HEK293 (cell line): ENCODE results near the gene ICE1.

Experiments
- CTCF ChIA-PET: fragments of 350-600 bp; formaldehyde crosslinking; extraction: SDS; loops from one replicate; lab custom pipeline; 2021; ENCODE audit warnings: antibody characterized with exemption; lab: Yijun Ruan, JAX
- POLR2A ChIA-PET: fragments of 300-600 bp; formaldehyde crosslinking; extraction: SDS; loops from one replicate; lab custom pipeline; 2020; ENCODE audit warnings: antibody characterized with exemption, inconsistent platforms; lab: Yijun Ruan, JAX
- H3K27ac ChIP-seq: fragments of 200-500 bp; sonication (Bioruptor generic); 2 replicates; pipeline ENCODE4 v1.5.1; 2014; ENCODE audit warnings: low read depth, low read length, control low read depth, inconsistent platforms; ENCODE audit errors: extremely low read depth
- H3K36me3 ChIP-seq, 2 experiments: fragments of 200-500 bp in 1 of 2; sonication (Bioruptor generic) in 1 of 2; 1 replicate in 1 of 2; 2 replicates in 1 of 2; pipeline ENCODE4 v1.5.1; 2014 to 2017; ENCODE audit warnings: inconsistent platforms in 2 of 2, low read length in 2 of 2; ENCODE audit not compliant: control insufficient read depth in 2 of 2, insufficient read depth in 1 of 2
- H3K4me1 ChIP-seq: fragments of 200-500 bp; sonication (Bioruptor generic); 2 replicates; pipeline ENCODE4 v1.5.1; 2014; ENCODE audit warnings: mild to moderate bottlenecking, low read length, inconsistent platforms; ENCODE audit not compliant: control insufficient read depth, insufficient read depth
- H3K4me3 ChIP-seq: 2 replicates; pipeline ENCODE4 v1.5.1; 2011; ENCODE audit warnings: low read depth, mild to moderate bottlenecking, control low read depth, low read length, moderate library complexity
- H3K9me3 ChIP-seq: fragments of 200-500 bp; sonication (Bioruptor generic); 2 replicates; pipeline ENCODE4 v1.5.1; 2014; ENCODE audit warnings: low read depth, low read length, inconsistent platforms; ENCODE audit not compliant: control insufficient read depth, insufficient read depth
- GLI2 ChIP-seq: fragments of 450-650 bp; formaldehyde crosslinking; IDR thresholded peaks from 2 replicates; pipeline ENCODE4; 2017; ENCODE audit warnings: missing biosample characterization, missing genetic modification characterization, low read depth, borderline replicate concordance
- IKZF3 ChIP-seq: fragments of 450-650 bp; IDR thresholded peaks from 2 replicates; pipeline ENCODE4 v1.5.0; 2018; ENCODE audit warnings: missing biosample characterization, mild to moderate bottlenecking, missing genetic modification characterization, moderate library complexity
- KLF8 ChIP-seq: fragments of 450-650 bp; formaldehyde crosslinking; IDR thresholded peaks from 2 replicates; pipeline ENCODE4 v1.5.1; 2016; ENCODE audit warnings: missing biosample characterization, missing genetic modification characterization
- OSR2 ChIP-seq: fragments of 450-650 bp; formaldehyde crosslinking; IDR thresholded peaks from 2 replicates; pipeline ENCODE4 v1.5.1; 2016; ENCODE audit warnings: missing biosample characterization, missing genetic modification characterization
- RBAK ChIP-seq: fragments of 450-650 bp; formaldehyde crosslinking; IDR thresholded peaks from 2 replicates; pipeline ENCODE4 v1.5.1; 2016; ENCODE audit warnings: missing biosample characterization, missing genetic modification characterization
- SP3 ChIP-seq: fragments of 450-650 bp; formaldehyde crosslinking; IDR thresholded peaks from 2 replicates; pipeline ENCODE4 v1.5.1; 2016; ENCODE audit warnings: missing biosample characterization, missing genetic modification characterization
- ZNF112 ChIP-seq: fragments of 450-650 bp; formaldehyde crosslinking; IDR thresholded peaks from 2 replicates; pipeline ENCODE4 v1.5.0; 2017; ENCODE audit warnings: missing biosample characterization, missing genetic modification characterization
- ZNF146 ChIP-seq: fragments of 450-650 bp; formaldehyde crosslinking; IDR thresholded peaks from 2 replicates; pipeline ENCODE4 v1.5.1; 2016; ENCODE audit warnings: missing biosample characterization, missing genetic modification characterization
- ZNF2 ChIP-seq: fragments of 450-650 bp; formaldehyde crosslinking; IDR thresholded peaks from 2 replicates; pipeline ENCODE4 v1.5.1; 2016; ENCODE audit warnings: missing biosample characterization, missing genetic modification characterization
- ZNF274 ChIP-seq, 2 experiments: fragments of 200-500 bp in 1 of 2; fragments of 450-650 bp in 1 of 2; sonication (Bioruptor generic) in 1 of 2; formaldehyde crosslinking in 1 of 2; IDR thresholded peaks; 2 replicates each; pipeline versions ENCODE4 v1.5.1 to v1.6.1; 2014 to 2016; ENCODE audit warnings: borderline replicate concordance in 1 of 2, inconsistent platforms in 1 of 2, low read length in 1 of 2, missing biosample characterization in 1 of 2, missing genetic modification characterization in 1 of 2
- ZNF391 ChIP-seq: fragments of 450-650 bp; formaldehyde crosslinking; IDR thresholded peaks from 2 replicates; pipeline ENCODE4 v1.5.1; 2016; ENCODE audit warnings: low read depth, missing biosample characterization, missing genetic modification characterization, borderline replicate concordance
- ZNF544 ChIP-seq: fragments of 450-650 bp; formaldehyde crosslinking; IDR thresholded peaks from 2 replicates; pipeline ENCODE4 v1.5.0; 2017; ENCODE audit warnings: missing biosample characterization, missing genetic modification characterization
- ZNF670 ChIP-seq: fragments of 450-650 bp; formaldehyde crosslinking; IDR thresholded peaks from 2 replicates; pipeline ENCODE4 v1.5.1; 2016; ENCODE audit warnings: missing biosample characterization, missing genetic modification characterization, low read depth
- ZNF792 ChIP-seq: fragments of 450-650 bp; formaldehyde crosslinking; IDR thresholded peaks from 2 replicates; pipeline ENCODE4 v1.5.1; 2016; ENCODE audit warnings: missing biosample characterization, missing genetic modification characterization
- ZNF843 ChIP-seq: fragments of 450-650 bp; formaldehyde crosslinking; IDR thresholded peaks from 2 replicates; pipeline ENCODE4 v1.5.1; 2016; ENCODE audit warnings: missing biosample characterization, missing genetic modification characterization
- TF ChIP-seq, protein P1 (sequence below): fragments of 450-650 bp; formaldehyde crosslinking; IDR thresholded peaks from 2 replicates; pipeline ENCODE4 v1.5.1; 2016; ENCODE audit warnings: missing biosample characterization, missing genetic modification characterization, borderline replicate concordance
- TF ChIP-seq, protein P2 (sequence below): sonication (generic); formaldehyde crosslinking; IDR thresholded peaks from 2 replicates; pipeline ENCODE4 v1.8.1; 2022; ENCODE audit warnings: mild to moderate bottlenecking, moderate library complexity, missing genetic modification reagents
- TF ChIP-seq, protein P3 (sequence below): fragments of 450-650 bp; formaldehyde crosslinking; IDR thresholded peaks from 2 replicates; pipeline ENCODE4 v1.5.1; 2017; ENCODE audit warnings: missing biosample characterization, missing genetic modification characterization
- TF ChIP-seq, protein P4 (sequence below): fragments of 450-650 bp; formaldehyde crosslinking; optimal IDR thresholded peaks from 2 replicates; pipeline ENCODE3; 2016; ENCODE audit warnings: missing biosample characterization, mild to moderate bottlenecking, missing genetic modification characterization

The ICE1 gene

DNA sequence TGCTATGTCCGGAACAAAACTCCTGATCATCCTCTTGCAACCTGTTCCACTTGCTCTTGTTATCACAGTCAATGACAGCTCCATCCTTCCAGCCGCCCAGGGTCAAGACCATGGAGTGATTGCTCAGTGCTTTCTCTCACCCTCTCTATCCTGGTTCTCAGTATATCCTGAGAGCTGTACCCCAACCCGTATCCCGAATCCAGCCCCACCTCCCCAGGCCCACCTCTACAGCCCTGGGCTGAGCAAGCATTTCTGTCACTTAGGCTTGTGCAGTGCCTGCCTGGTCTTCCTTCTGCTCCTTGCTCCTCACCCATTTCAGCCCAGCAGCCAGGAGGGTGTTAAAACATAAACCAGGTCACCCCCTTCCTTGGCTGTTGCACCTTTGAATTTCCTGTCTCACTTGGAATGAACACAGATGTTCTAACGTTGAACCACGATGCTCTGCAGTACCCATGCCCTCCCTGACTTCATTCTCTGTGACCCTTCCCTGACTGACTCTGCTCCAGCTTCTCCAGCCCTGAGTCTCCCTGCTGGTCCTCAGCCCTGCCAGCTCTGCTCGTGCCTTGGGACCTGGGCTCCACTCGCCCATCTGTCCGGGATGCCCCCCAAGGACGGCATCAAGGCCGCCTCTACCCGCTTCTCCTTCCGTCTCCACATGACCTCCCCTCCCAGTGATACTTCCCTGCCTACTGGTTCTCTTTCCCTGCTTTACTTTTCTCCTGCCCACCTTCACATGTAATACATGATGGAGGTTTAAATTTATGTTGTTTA is 110.0 kb downstream of the ICE1 start:
- no peaks in the 10 kb centered on the region for H3K9me3 ChIP-seq
- H3K36me3 ChIP-seq = no peaks in the 10 kb centered on the region
- ChIA-PET POLR2A (no interaction called here), CTCF (no interaction called here)
- H3K4me3 ChIP-seq = no peak overlapping the region
- H3K4me1 ChIP-seq = no peaks in the 10 kb centered on the region
- no peak overlapping the region for H3K27ac ChIP-seq
- TF ChIP-seq ZNF274 (IDR thresholded peaks at IDR 0.05; ENCODE audit: low read length) (no peak), ZNF274 (tag by site-specific recombination; IDR thresholded peaks at IDR 0.05; ENCODE audit: borderline replicate concordance) (no peak), OSR2 (tag by site-specific recombination) (no peak), ZNF391 (tag by site-specific recombination) (no peak), ZNF670 (tag by site-specific recombination) (no peak), ZNF544 (tag by site-specific recombination) (no peak), IKZF3 (no peak), KLF8 (no peak), SP3 (tag by site-specific recombination) (no peak)
- TF ChIP-seq, protein P1, sequence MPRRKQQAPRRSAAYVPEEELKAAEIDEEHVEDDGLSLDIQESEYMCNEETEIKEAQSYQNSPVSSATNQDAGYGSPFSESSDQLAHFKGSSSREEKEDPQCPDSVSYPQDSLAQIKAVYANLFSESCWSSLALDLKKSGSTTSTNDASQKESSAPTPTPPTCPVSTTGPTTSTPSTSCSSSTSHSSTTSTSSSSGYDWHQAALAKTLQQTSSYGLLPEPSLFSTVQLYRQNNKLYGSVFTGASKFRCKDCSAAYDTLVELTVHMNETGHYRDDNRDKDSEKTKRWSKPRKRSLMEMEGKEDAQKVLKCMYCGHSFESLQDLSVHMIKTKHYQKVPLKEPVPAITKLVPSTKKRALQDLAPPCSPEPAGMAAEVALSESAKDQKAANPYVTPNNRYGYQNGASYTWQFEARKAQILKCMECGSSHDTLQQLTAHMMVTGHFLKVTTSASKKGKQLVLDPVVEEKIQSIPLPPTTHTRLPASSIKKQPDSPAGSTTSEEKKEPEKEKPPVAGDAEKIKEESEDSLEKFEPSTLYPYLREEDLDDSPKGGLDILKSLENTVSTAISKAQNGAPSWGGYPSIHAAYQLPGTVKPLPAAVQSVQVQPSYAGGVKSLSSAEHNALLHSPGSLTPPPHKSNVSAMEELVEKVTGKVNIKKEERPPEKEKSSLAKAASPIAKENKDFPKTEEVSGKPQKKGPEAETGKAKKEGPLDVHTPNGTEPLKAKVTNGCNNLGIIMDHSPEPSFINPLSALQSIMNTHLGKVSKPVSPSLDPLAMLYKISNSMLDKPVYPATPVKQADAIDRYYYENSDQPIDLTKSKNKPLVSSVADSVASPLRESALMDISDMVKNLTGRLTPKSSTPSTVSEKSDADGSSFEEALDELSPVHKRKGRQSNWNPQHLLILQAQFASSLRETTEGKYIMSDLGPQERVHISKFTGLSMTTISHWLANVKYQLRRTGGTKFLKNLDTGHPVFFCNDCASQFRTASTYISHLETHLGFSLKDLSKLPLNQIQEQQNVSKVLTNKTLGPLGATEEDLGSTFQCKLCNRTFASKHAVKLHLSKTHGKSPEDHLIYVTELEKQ (tag by site-specific recombination) = no peak

DNA sequence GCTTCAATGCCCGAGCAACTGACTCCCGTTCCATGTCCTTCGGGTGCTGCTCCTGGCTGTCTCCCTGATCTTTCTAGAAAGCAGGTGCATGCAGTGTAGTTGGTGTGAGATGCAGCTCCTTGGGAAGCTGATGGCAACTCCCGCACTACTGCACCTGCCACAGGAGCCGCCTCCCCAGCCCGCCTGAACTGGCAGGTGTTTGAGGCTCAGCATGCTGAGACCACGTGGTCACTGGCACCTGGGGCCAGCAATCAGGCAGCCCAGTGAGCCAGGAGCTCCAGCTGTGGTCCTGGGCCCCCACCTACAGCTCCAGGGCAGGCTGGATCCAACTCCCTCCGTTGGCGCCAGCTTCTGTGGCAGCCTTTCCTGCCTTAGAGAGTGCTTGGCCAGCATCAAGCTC is 111.5 kb downstream of the ICE1 start:
- POLR2A ChIA-PET = no interaction called here
- no peak for TF ChIP-seq ZNF843
- TF ChIP-seq, protein P2, sequence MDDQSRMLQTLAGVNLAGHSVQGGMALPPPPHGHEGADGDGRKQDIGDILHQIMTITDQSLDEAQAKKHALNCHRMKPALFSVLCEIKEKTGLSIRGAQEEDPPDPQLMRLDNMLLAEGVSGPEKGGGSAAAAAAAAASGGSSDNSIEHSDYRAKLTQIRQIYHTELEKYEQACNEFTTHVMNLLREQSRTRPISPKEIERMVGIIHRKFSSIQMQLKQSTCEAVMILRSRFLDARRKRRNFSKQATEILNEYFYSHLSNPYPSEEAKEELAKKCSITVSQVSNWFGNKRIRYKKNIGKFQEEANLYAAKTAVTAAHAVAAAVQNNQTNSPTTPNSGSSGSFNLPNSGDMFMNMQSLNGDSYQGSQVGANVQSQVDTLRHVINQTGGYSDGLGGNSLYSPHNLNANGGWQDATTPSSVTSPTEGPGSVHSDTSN (CRISPR knock-in tag) = no peak
- no peak for TF ChIP-seq ZNF792 (tag by site-specific recombination)
- no peak for TF ChIP-seq ZNF146
- TF ChIP-seq, protein P1 (tag by site-specific recombination) = no peak
- TF ChIP-seq ZNF2 = no peak
- TF ChIP-seq KLF8 = no peak
- TF ChIP-seq, protein P3, sequence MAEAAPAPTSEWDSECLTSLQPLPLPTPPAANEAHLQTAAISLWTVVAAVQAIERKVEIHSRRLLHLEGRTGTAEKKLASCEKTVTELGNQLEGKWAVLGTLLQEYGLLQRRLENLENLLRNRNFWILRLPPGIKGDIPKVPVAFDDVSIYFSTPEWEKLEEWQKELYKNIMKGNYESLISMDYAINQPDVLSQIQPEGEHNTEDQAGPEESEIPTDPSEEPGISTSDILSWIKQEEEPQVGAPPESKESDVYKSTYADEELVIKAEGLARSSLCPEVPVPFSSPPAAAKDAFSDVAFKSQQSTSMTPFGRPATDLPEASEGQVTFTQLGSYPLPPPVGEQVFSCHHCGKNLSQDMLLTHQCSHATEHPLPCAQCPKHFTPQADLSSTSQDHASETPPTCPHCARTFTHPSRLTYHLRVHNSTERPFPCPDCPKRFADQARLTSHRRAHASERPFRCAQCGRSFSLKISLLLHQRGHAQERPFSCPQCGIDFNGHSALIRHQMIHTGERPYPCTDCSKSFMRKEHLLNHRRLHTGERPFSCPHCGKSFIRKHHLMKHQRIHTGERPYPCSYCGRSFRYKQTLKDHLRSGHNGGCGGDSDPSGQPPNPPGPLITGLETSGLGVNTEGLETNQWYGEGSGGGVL (tag by site-specific recombination) = no peak
- no peak for TF ChIP-seq GLI2 (tag by site-specific recombination)
- TF ChIP-seq ZNF112 (tag by site-specific recombination) = no peak
- TF ChIP-seq, protein P4, sequence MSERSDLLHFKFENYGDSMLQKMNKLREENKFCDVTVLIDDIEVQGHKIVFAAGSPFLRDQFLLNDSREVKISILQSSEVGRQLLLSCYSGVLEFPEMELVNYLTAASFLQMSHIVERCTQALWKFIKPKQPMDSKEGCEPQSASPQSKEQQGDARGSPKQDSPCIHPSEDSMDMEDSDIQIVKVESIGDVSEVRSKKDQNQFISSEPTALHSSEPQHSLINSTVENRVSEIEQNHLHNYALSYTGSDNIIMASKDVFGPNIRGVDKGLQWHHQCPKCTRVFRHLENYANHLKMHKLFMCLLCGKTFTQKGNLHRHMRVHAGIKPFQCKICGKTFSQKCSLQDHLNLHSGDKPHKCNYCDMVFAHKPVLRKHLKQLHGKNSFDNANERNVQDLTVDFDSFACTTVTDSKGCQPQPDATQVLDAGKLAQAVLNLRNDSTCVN = no peak
- TF ChIP-seq RBAK = no peak
- no peak for TF ChIP-seq ZNF670 (tag by site-specific recombination)

More for the DNA sequence above, 111.5 kb downstream of the ICE1 start:
- CTCF ChIA-PET = interaction anchor here (0.6 kb wide), 1 partner anchor 37 kb away, joined by 3 read pairs; no protein-coding TSS in a partner anchor
- no peak overlapping the region for H3K4me3 ChIP-seq
- H3K4me1 ChIP-seq = no peaks in the 10 kb centered on the region
- no peaks in the 10 kb centered on the region for H3K36me3 ChIP-seq
- no peak overlapping the region for H3K27ac ChIP-seq
- H3K9me3 ChIP-seq = no peaks in the 10 kb centered on the region
